GM12878 (cell line): Measurements from ENCODE around the gene NCAN. TPM values are rescaled to one million over a fixed set of nuclear protein-coding genes. Genes with fewer than 3 reads are reported as not detected.

Experiments used
- ATAC-seq: fragments of 200-7000 bp; cut with Tn5 transposase; 3 replicates; pipeline ENCODE4 v1.9.1; 2020; ENCODE audit warnings: mild to moderate bottlenecking, moderate library complexity
- BruUV-seq: library from RNA; stranded (reverse); fragments of 400-500 nt; replicated peaks from 2 replicates; lab custom pipeline; 2021; lab: Mats Ljungman, UMichigan
- CTCF ChIA-PET: fragments of 300-600 bp; sonication (Branson Sonifier 250); formaldehyde crosslinking; extraction: SDS; loops from one replicate; lab custom pipeline; 2021; ENCODE audit warnings: inconsistent platforms; lab: Yijun Ruan, JAX
- POLR2A ChIA-PET: fragments of 350-600 bp; formaldehyde crosslinking; extraction: SDS; loops from one replicate; lab custom pipeline; 2021; ENCODE audit warnings: inconsistent platforms; lab: Charles Lee
- RAD21 ChIA-PET: fragments of 300-600 bp; sonication (Branson Sonifier 250); formaldehyde crosslinking; loops from one replicate; lab custom pipeline; 2023; ENCODE audit warnings: antibody characterized with exemption; ENCODE audit not compliant: unreplicated experiment; lab: Charles Lee
- SMC1A ChIA-PET: fragments of 300-600 bp; sonication (Branson Sonifier 250); formaldehyde crosslinking; loops from one replicate; lab custom pipeline; 2023; ENCODE audit not compliant: unreplicated experiment, uncharacterized antibody; lab: Charles Lee
- DNase-seq: peaks from one replicate; pipeline ENCODE4 v3.0.0-alpha.2; 2011; ENCODE audit warnings: low read depth, low spot score
- FAIRE-seq: peaks from 3 replicates; lab custom pipeline; 2011; peaks lifted over from hg19 to GRCh38; lab: Jason Lieb, UNC
- H2AFZ ChIP-seq: 2 replicates; pipeline ENCODE4 v1.6.0; 2011; ENCODE audit warnings: low read depth, low read length, control low read depth; ENCODE audit not compliant: control insufficient read depth
- H3K27ac ChIP-seq: 2 replicates; pipeline ENCODE4 v1.5.1; 2011; ENCODE audit warnings: control low read depth; ENCODE audit not compliant: control insufficient read depth, insufficient read depth
- H3K27me3 ChIP-seq, 2 experiments: replicated peaks in 1 of 2; 2 replicates each; pipeline versions ENCODE4 v1.6.0 to v1.6.1; 2011; ENCODE audit warnings: low read length in 1 of 2; ENCODE audit not compliant: control insufficient read depth in 2 of 2, insufficient read depth in 2 of 2
- H3K36me3 ChIP-seq, 2 experiments: 2 replicates each; pipeline ENCODE4 v1.5.1; 2011; ENCODE audit warnings: low read length in 1 of 2; ENCODE audit not compliant: control insufficient read depth in 2 of 2, insufficient read depth in 2 of 2
- H3K4me1 ChIP-seq: 2 replicates; pipeline ENCODE4 v1.6.1; 2011; ENCODE audit warnings: mild to moderate bottlenecking, low read length, moderate library complexity, mixed read lengths; ENCODE audit not compliant: control insufficient read depth, insufficient read depth
- H3K4me2 ChIP-seq: 2 replicates; pipeline ENCODE4 v1.6.0; 2011; ENCODE audit warnings: control low read depth; ENCODE audit not compliant: control insufficient read depth, insufficient read depth
- H3K4me3 ChIP-seq: fragments of 200-600 bp; sonication (generic); 2 replicates; pipeline ENCODE4 v1.5.1; 2016
- H3K79me2 ChIP-seq: 2 replicates; pipeline ENCODE4 v1.6.0; 2011; ENCODE audit warnings: low read length; ENCODE audit not compliant: control insufficient read depth, insufficient read depth
- H3K9ac ChIP-seq: 2 replicates; pipeline ENCODE4 v1.8.0; 2011; ENCODE audit warnings: low read length, control low read depth, mixed read lengths; ENCODE audit not compliant: control insufficient read depth, insufficient read depth
- H3K9me3 ChIP-seq: replicated peaks from 3 replicates; pipeline ENCODE4 v1.5.1; 2011; ENCODE audit warnings: mild to moderate bottlenecking, low read length; ENCODE audit not compliant: control insufficient read depth, insufficient read depth
- H4K20me1 ChIP-seq: 2 replicates; pipeline ENCODE4 v1.6.0; 2011; ENCODE audit not compliant: control insufficient read depth, insufficient read depth
- CBX5 ChIP-seq: sonication (generic); IDR thresholded peaks from 2 replicates; pipeline ENCODE4 v1.6.1; 2016; ENCODE audit warnings: low read depth, moderate library complexity, mild to moderate bottlenecking, inconsistent platforms
- DPF2 ChIP-seq: fragments of 450-650 bp; IDR thresholded peaks from 2 replicates; pipeline ENCODE4 v1.6.1; 2017; ENCODE audit warnings: mild to moderate bottlenecking
- ETV6 ChIP-seq, 2 experiments: fragments of 450-650 bp in 1 of 2; IDR thresholded peaks in 1 of 2; conservative IDR thresholded peaks in 1 of 2; 2 replicates each; pipeline ENCODE4 v1.6.1; 2014; ENCODE audit warnings: antibody characterized with exemption in 1 of 2, borderline replicate concordance in 1 of 2, low read depth in 1 of 2, mild to moderate bottlenecking in 1 of 2, moderate library complexity in 1 of 2
- FOXK2 ChIP-seq: fragments of 450-650 bp; IDR thresholded peaks from 2 replicates; pipeline ENCODE4 v1.6.1; 2017; ENCODE audit warnings: mild to moderate bottlenecking, moderate library complexity
- IKZF2 ChIP-seq, 2 experiments: fragments of 450-650 bp; IDR thresholded peaks; 2 replicates each; pipeline ENCODE4 v1.6.1; 2017; ENCODE audit warnings: mild to moderate bottlenecking in 2 of 2, moderate library complexity in 2 of 2
- NFIC ChIP-seq: IDR thresholded peaks from 2 replicates; pipeline ENCODE4 v1.6.1; 2012; ENCODE audit warnings: low read depth, mild to moderate bottlenecking, inconsistent platforms, low read length, moderate library complexity
- POLR2A ChIP-seq: IDR thresholded peaks from 2 replicates; pipeline ENCODE4 v1.6.1; 2011; ENCODE audit warnings: low read depth, mild to moderate bottlenecking, low read length
- RB1 ChIP-seq: fragments of 450-650 bp; formaldehyde crosslinking; IDR thresholded peaks from 2 replicates; pipeline ENCODE4 v1.6.1; 2017; ENCODE audit warnings: mild to moderate bottlenecking, borderline replicate concordance
- SUPT20H ChIP-seq: IDR thresholded peaks from 2 replicates; pipeline ENCODE4 v1.6.1; 2011; ENCODE audit warnings: low read depth, mild to moderate bottlenecking, low read length, moderate library complexity, borderline replicate concordance; ENCODE audit not compliant: control insufficient read depth
- WGBS: methylation state at CpG from one replicate; pipeline ENCODE4 v1.1.6; 2016; ENCODE audit warnings: low lambda C conversion rate; ENCODE audit not compliant: insufficient replicate concordance, insufficient coverage; ENCODE audit errors: missing lambda C conversion rate; 5-methylcytosine and 5-hydroxymethylcytosine counted together
- in situ Hi-C: fragments of 300-500 bp; cut with MboI; formaldehyde crosslinking; loops from 9 replicates; pipeline ENCODE4 v1.14.3; 2018; ENCODE audit warnings: mixed read lengths
- intact Hi-C: fragments of 100-400 bp; cut with micrococcal nuclease; formaldehyde crosslinking; loops from one replicate; pipeline ENCODE4 v1.14.2; 2022; ENCODE audit not compliant: unreplicated experiment
- polyA plus RNA-seq, 11 experiments: library from polyadenylated mRNA; depleted of rRNA in 4 of 11; unstranded in 6 of 11; stranded (reverse) in 5 of 11; fragments of >200 nt; fragmentation: Nextera tagmentation in 4 of 11; fragmentation: Illumina TruSeq in 1 of 11; extraction: Ambion mirVana in 4 of 11; extraction: Trizol in 1 of 11; gene quantifications; 1 replicate in 1 of 11; 2 replicates in 10 of 11; pipeline versions ENCODE4 v1.2.1 to v1.2.3, GENCODE V29; 2011 to 2016; ENCODE audit warnings: inconsistent platforms in 2 of 11, missing spikeins in 2 of 11, low read depth in 1 of 11
- total RNA-seq, 4 experiments: library from RNA; depleted of rRNA in 3 of 4; stranded (reverse); fragments of >200 nt in 3 of 4; fragmentation: Illumina TruSeq in 1 of 4; extraction: Trizol in 1 of 4; gene quantifications; 2 replicates each; pipeline versions ENCODE4 v1.2.1 to v1.2.3, GENCODE V29; 2013 to 2021
- TF ChIP-seq, protein P1 (sequence below): fragments of 450-650 bp; IDR thresholded peaks from 2 replicates; pipeline ENCODE4 v1.6.1; 2014; ENCODE audit warnings: mild to moderate bottlenecking
- TF ChIP-seq, protein P2 (sequence below): IDR thresholded peaks from 2 replicates; pipeline ENCODE4 v1.6.1; 2011; ENCODE audit warnings: borderline replicate concordance, low read depth, mild to moderate bottlenecking, moderate library complexity, mixed read lengths, low read length; ENCODE audit not compliant: insufficient read depth; ENCODE audit errors: extremely low read length
- TF ChIP-seq, protein P3 (sequence below): fragments of 150-350 bp; IDR thresholded peaks from 2 replicates; pipeline ENCODE4 v1.6.1; 2016; ENCODE audit warnings: low read depth, low read length

The NCAN gene
- total and polyA plus RNA-seq, 10 of the 15 experiments (the other 5 are each of a cell fraction or from before 2014, with no cell fraction given) = 0.02 to 0.34 (median 0.12) TPM; not detected in 1

- TF ChIP-seq FOXK2 (no peak), RB1 (no peak), NFIC (no peak)
These were observed 49.8 kb downstream of the NCAN start (continued) for GRCh38 chr19:19261350-19262189.

DNA sequence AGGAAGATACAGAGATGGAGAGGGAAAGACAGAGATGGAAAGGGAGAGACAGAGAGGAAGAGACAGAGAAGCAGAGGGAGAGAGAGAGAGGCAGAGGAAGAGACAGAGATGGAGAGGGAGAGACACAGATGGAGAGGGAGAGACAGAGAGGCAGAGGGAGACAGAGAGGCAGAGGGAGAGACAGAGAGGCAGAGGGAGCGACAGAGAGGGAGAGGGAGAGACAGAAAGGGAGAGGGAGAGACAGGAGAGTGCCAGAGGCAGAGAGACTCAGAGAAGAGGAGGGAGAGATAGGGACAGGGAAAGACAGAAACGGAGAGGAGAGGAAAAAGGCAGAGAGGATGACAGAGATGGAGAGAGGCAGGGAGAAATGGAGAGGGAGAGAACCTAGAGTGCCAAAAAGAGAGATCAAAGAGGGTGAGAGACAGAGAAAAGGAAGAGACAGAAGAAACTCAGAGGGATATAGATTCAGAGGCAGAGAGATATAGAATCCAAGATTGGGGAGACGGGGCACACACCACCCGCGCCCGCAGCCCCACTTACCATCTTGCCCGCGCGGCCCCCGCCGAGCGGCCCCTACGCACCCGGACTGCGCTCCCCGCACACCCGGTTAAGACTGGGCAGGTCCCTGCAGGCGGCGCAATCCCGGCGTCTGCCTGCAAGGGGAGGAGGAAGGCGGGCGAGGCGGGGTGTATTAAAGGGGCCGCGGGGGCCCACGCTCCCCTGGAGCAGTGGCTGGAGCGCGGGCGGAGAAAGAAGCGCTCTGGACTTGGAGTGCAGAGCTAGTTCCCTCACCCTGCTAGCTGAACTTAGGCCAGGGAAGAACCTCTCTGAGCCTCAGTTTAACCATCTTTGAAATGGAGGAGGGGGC is 50.7 kb downstream of the NCAN start:
- no peak overlapping the region for H3K4me3 ChIP-seq
- no peak for FAIRE-seq
- H3K27ac ChIP-seq = no peak overlapping the region
- H3K27me3 ChIP-seq = peaks cover 0 to 2% of the 10 kb centered on the region in 2 experiments; a peak in 1 of 4 replicates
- no peaks in the 10 kb centered on the region for H4K20me1 ChIP-seq
- ChIA-PET POLR2A (no interaction called here), CTCF (no interaction called here), SMC1A (no interaction called here), RAD21 (no interaction called here)
- ATAC-seq = no peak
- H3K4me1 ChIP-seq = no peaks in the 10 kb centered on the region
- H2AFZ ChIP-seq = no peak overlapping the region
- BruUV-seq = no TSS peak
- no peak overlapping the region for H3K4me2 ChIP-seq
- intact Hi-C loops (no loop called here), in situ Hi-C loops (no loop called here)
- 24% methylated on average over 28 of the region's 31 CpGs for WGBS
- DNase-seq = no peak
- no peaks in the 10 kb centered on the region; the same call in 2 of the 3 replicates for H3K9me3 ChIP-seq
- no peak overlapping the region for H3K9ac ChIP-seq
- no peaks in the 10 kb centered on the region for H3K36me3 ChIP-seq
- no peaks in the 10 kb centered on the region for H3K79me2 ChIP-seq
- no peak for TF ChIP-seq POLR2A
- no peak for TF ChIP-seq IKZF2 (IDR thresholded peaks at IDR 0.05)
- TF ChIP-seq, protein P1, sequence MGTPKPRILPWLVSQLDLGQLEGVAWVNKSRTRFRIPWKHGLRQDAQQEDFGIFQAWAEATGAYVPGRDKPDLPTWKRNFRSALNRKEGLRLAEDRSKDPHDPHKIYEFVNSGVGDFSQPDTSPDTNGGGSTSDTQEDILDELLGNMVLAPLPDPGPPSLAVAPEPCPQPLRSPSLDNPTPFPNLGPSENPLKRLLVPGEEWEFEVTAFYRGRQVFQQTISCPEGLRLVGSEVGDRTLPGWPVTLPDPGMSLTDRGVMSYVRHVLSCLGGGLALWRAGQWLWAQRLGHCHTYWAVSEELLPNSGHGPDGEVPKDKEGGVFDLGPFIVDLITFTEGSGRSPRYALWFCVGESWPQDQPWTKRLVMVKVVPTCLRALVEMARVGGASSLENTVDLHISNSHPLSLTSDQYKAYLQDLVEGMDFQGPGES = no peak
- TF ChIP-seq ETV6 (conservative IDR thresholded peaks at IDR 0.05 in 1 of 2, IDR thresholded peaks at IDR 0.05 in 1 of 2; ENCODE audit: borderline replicate concordance in 1 of 2, low read depth in 1 of 2) = no peak
- TF ChIP-seq, protein P2, sequence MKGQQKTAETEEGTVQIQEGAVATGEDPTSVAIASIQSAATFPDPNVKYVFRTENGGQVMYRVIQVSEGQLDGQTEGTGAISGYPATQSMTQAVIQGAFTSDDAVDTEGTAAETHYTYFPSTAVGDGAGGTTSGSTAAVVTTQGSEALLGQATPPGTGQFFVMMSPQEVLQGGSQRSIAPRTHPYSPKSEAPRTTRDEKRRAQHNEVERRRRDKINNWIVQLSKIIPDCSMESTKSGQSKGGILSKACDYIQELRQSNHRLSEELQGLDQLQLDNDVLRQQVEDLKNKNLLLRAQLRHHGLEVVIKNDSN = no peak
- TF ChIP-seq CBX5 = no peak
- TF ChIP-seq, protein P3, sequence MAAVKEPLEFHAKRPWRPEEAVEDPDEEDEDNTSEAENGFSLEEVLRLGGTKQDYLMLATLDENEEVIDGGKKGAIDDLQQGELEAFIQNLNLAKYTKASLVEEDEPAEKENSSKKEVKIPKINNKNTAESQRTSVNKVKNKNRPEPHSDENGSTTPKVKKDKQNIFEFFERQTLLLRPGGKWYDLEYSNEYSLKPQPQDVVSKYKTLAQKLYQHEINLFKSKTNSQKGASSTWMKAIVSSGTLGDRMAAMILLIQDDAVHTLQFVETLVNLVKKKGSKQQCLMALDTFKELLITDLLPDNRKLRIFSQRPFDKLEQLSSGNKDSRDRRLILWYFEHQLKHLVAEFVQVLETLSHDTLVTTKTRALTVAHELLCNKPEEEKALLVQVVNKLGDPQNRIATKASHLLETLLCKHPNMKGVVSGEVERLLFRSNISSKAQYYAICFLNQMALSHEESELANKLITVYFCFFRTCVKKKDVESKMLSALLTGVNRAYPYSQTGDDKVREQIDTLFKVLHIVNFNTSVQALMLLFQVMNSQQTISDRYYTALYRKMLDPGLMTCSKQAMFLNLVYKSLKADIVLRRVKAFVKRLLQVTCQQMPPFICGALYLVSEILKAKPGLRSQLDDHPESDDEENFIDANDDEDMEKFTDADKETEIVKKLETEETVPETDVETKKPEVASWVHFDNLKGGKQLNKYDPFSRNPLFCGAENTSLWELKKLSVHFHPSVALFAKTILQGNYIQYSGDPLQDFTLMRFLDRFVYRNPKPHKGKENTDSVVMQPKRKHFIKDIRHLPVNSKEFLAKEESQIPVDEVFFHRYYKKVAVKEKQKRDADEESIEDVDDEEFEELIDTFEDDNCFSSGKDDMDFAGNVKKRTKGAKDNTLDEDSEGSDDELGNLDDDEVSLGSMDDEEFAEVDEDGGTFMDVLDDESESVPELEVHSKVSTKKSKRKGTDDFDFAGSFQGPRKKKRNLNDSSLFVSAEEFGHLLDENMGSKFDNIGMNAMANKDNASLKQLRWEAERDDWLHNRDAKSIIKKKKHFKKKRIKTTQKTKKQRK = no peak
- TF ChIP-seq SUPT20H = no peak
- no peak for TF ChIP-seq DPF2
